ENCODE measurements around the gene IGFL1.

DNA sequence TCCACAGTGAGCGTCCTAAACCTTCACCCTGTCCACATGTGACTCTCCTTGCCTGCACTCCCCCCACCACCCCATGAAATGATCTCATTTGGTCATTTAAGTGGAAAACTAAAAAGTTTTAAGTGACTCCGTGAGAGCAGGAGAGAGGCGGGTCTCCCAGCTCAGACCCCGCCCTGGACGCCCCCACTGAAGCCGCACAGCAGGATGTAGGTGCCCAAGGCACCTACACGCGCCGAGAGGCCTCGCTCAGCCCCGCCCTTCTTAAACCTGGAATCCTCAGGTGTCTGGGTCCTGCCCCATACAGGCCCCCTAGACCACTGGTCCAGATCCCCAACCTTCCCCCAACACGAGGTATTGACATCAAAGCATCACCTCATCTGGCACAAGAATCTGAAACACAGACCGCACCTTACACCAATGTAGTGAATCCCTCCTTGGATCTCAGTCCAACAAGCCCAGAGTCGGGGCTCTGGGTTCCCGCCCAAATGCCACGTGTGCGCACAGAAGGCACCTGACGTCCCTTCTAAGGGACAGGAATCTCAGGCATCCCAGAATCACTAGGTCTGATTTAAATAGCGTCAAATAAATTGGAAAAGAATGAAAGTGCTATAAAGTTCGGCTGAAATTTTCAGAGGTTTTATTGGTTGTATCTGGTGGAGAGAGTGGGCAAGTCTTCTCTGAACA lies 3.5 kb downstream of the IGFL1 start:
- TF ChIP-seq CTCF (IDR thresholded peaks at IDR 0.05) (no peak), POLR2A (IDR thresholded peaks at IDR 0.05) (no peak)

All from esophagus squamous epithelium (tissue), 4 donors.